Hepatocyte (in vitro differentiated cells): ENCODE data around the gene USP11. TPM values are rescaled to one million over a fixed set of nuclear protein-coding genes. Genes with fewer than 3 reads are reported as not detected.

Experiments
- DNase-seq: peaks from one replicate; pipeline ENCODE4 v3.0.0-alpha.2; 2016; ENCODE audit warnings: low spot score
- H2AFZ ChIP-seq: fragments of 200-600 bp; sonication (generic); 2 replicates; pipeline ENCODE4 v1.6.0; 2016; ENCODE audit warnings: antibody characterized with exemption, mild to moderate bottlenecking
- H3K27ac ChIP-seq: fragments of 200-600 bp; sonication (generic); 2 replicates; pipeline ENCODE4 v1.5.1; 2016; ENCODE audit warnings: mild to moderate bottlenecking
- H3K27me3 ChIP-seq: fragments of 200-600 bp; sonication (generic); 2 replicates; pipeline ENCODE4 v1.6.1; 2016
- H3K36me3 ChIP-seq: fragments of 200-600 bp; sonication (generic); replicated peaks from 2 replicates; pipeline ENCODE4 v1.5.1; 2016; ENCODE audit warnings: low read depth; ENCODE audit not compliant: insufficient read depth
- H3K4me1 ChIP-seq: fragments of 200-600 bp; sonication (generic); 2 replicates; pipeline ENCODE4 v1.5.1; 2016; ENCODE audit warnings: mild to moderate bottlenecking, moderate library complexity; ENCODE audit not compliant: insufficient read depth
- H3K4me2 ChIP-seq: fragments of 200-600 bp; sonication (generic); 2 replicates; pipeline ENCODE4 v1.6.0; 2016
- H3K4me3 ChIP-seq: fragments of 200-600 bp; sonication (generic); 2 replicates; pipeline ENCODE4 v1.5.1; 2016; ENCODE audit warnings: mild to moderate bottlenecking
- H3K79me2 ChIP-seq: fragments of 200-600 bp; sonication (generic); 2 replicates; pipeline ENCODE4 v1.6.0; 2017; ENCODE audit warnings: mild to moderate bottlenecking
- H3K9me2 ChIP-seq: fragments of 200-600 bp; sonication (generic); replicated peaks from 2 replicates; pipeline ENCODE4 v1.6.0; 2017; ENCODE audit warnings: mild to moderate bottlenecking; ENCODE audit not compliant: insufficient read depth
- H3K9me3 ChIP-seq: fragments of 200-600 bp; sonication (generic); 2 replicates; pipeline ENCODE4 v1.5.1; 2016; ENCODE audit warnings: low read depth, mild to moderate bottlenecking
- H4K20me1 ChIP-seq: fragments of 200-600 bp; sonication (generic); 2 replicates; pipeline ENCODE4 v1.6.0; 2016; ENCODE audit warnings: mild to moderate bottlenecking; ENCODE audit not compliant: insufficient read depth, poor library complexity, severe bottlenecking
- EZH2 ChIP-seq: fragments of 200-600 bp; sonication (generic); IDR thresholded peaks from 2 replicates; pipeline ENCODE4 v1.6.1; 2016; ENCODE audit warnings: antibody characterized with exemption, mild to moderate bottlenecking, borderline replicate concordance
- EZH2phosphoT487 ChIP-seq: fragments of 200-600 bp; sonication (generic); IDR thresholded peaks from one replicate; pipeline ENCODE4 v1.6.1; 2018; ENCODE audit warnings: antibody characterized with exemption, mild to moderate bottlenecking, low read depth, moderate library complexity; ENCODE audit not compliant: unreplicated experiment, severe bottlenecking
- WGBS: methylation state at CpG from one replicate; pipeline ENCODE4 v1.1.6; 2016; ENCODE audit warnings: low lambda C conversion rate; ENCODE audit errors: missing lambda C conversion rate; 5-methylcytosine and 5-hydroxymethylcytosine counted together
- polyA plus RNA-seq: library from polyadenylated mRNA; unstranded; fragments of >200 nt; fragmentation: Nextera tagmentation; extraction: Ambion mirVana; gene quantifications from 2 replicates; pipeline ENCODE4 v1.2.1, GENCODE V29; 2016
- total RNA-seq: library from RNA; depleted of rRNA; stranded (reverse); fragments of >200 nt; gene quantifications from 2 replicates; pipeline ENCODE4 v1.2.3, GENCODE V29; 2014
- TF ChIP-seq, protein P1 (sequence below): fragments of 200-600 bp; sonication (generic); IDR thresholded peaks from 2 replicates; pipeline ENCODE4 v1.5.1; 2016; ENCODE audit warnings: antibody characterized with exemption, mild to moderate bottlenecking; ENCODE audit not compliant: poor library complexity

The USP11 gene
- total and polyA plus RNA-seq, 2 experiments from 2014 or later, result 89.2 to 199 TPM

DNA sequence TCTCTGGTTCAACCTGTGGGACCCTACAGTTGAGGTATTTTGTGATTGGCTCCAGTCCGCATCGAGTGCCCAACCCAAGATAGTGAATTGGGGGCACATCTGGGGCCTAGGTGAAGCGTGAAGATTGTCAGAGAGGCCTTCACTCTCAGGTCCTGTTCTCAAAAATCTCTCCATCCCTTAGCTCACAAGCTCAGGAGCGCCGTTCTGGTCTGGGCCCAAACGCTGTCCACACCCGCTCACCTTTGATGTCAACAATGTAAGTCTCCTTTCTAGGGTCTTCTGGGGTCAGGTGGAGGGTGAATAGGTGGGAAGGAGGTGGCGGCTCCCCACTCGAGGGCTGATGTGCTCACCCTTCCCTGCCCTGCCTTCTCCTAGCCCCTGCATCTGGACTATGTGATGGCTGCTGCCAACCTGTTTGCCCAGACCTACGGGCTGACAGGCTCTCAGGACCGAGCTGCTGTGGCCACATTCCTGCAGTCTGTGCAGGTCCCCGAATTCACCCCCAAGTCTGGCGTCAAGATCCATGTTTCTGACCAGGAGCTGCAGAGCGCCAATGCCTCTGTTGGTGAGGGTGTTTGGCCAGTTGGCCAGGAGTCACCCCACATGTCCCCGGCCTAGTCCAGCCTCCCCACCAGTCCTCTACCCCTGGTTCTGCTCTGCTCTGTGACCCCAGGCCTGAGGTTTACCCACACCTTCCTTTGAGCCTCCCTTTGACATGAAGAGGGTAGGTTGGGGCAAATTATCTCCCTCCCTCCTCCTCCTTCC lies 22.0 kb upstream of the USP11 start:
- H3K9me2 ChIP-seq, result no peaks in the 10 kb centered on the region
- H4K20me1 ChIP-seq, result no peaks in the 10 kb centered on the region
- H3K27ac ChIP-seq, result no peak overlapping the region
- no peak for DNase-seq
- no peak overlapping the region for H3K4me3 ChIP-seq
- no peak overlapping the region for H2AFZ ChIP-seq
- no peaks in the 10 kb centered on the region for H3K27me3 ChIP-seq
- no peaks in the 10 kb centered on the region for H3K9me3 ChIP-seq
- 99% methylated on average over 15 of the region's 15 CpGs for WGBS
- no peak overlapping the region for H3K4me2 ChIP-seq
- no peaks in the 10 kb centered on the region for H3K36me3 ChIP-seq
- H3K4me1 ChIP-seq, result no peaks in the 10 kb centered on the region
- peaks cover 7% of the 10 kb centered on the region for H3K79me2 ChIP-seq
- TF ChIP-seq EZH2phosphoT487 (no peak), EZH2 (no peak)
- TF ChIP-seq, protein P1, sequence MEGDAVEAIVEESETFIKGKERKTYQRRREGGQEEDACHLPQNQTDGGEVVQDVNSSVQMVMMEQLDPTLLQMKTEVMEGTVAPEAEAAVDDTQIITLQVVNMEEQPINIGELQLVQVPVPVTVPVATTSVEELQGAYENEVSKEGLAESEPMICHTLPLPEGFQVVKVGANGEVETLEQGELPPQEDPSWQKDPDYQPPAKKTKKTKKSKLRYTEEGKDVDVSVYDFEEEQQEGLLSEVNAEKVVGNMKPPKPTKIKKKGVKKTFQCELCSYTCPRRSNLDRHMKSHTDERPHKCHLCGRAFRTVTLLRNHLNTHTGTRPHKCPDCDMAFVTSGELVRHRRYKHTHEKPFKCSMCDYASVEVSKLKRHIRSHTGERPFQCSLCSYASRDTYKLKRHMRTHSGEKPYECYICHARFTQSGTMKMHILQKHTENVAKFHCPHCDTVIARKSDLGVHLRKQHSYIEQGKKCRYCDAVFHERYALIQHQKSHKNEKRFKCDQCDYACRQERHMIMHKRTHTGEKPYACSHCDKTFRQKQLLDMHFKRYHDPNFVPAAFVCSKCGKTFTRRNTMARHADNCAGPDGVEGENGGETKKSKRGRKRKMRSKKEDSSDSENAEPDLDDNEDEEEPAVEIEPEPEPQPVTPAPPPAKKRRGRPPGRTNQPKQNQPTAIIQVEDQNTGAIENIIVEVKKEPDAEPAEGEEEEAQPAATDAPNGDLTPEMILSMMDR, result no peak

DNA sequence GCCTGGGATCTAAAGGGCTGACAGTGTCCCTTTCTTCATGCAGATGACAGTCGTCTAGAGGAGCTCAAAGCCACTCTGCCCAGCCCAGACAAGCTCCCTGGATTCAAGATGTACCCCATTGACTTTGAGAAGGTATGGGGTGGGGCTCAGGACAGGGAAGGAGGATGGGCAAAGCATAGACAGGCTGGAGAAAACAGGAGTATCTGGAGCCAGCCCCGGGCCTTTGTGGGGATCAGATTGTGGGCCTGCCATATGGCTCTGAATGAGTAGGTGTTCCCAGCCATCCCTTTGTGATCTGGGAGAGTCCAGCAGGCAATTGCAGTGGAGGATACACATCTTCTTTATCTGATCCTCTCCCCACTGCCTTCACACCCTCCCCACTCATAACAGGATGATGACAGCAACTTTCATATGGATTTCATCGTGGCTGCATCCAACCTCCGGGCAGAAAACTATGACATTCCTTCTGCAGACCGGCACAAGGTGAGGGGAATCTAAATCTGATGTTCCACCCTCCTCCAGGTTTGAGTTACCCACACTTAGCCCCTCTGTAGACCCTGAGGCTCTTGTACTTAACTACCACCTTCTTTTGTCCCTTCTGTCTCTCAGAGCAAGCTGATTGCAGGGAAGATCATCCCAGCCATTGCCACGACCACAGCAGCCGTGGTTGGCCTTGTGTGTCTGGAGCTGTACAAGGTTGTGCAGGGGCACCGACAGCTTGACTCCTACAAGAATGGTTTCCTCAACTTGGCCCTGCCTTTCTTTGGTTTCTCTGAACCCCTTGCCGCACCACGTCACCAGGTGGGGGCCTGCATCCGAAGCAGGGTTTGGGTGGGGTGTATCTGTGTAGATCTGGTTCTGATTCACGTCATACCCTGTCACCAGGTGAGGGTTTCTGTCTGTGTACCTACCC lies 20.2 kb upstream of the USP11 start:
- DNase-seq, result no peak
- Histone ChIP-seq H3K79me2 (peaks cover 2% of the 10 kb centered on the region), H3K27me3 (no peaks in the 10 kb centered on the region), H3K27ac (no peak overlapping the region), H3K4me1 (peaks cover 12% of the 10 kb centered on the region), H3K9me3 (no peaks in the 10 kb centered on the region), H4K20me1 (no peaks in the 10 kb centered on the region), H3K9me2 (no peaks in the 10 kb centered on the region), H3K4me3 (no peak overlapping the region), H2AFZ (no peak overlapping the region), H3K4me2 (no peak overlapping the region), H3K36me3 (no peaks in the 10 kb centered on the region)
- no peak for TF ChIP-seq EZH2
- TF ChIP-seq, protein P1, result no peak
- TF ChIP-seq EZH2phosphoT487, result no peak
- 93% methylated on average over 12 of the region's 12 CpGs for WGBS

DNA sequence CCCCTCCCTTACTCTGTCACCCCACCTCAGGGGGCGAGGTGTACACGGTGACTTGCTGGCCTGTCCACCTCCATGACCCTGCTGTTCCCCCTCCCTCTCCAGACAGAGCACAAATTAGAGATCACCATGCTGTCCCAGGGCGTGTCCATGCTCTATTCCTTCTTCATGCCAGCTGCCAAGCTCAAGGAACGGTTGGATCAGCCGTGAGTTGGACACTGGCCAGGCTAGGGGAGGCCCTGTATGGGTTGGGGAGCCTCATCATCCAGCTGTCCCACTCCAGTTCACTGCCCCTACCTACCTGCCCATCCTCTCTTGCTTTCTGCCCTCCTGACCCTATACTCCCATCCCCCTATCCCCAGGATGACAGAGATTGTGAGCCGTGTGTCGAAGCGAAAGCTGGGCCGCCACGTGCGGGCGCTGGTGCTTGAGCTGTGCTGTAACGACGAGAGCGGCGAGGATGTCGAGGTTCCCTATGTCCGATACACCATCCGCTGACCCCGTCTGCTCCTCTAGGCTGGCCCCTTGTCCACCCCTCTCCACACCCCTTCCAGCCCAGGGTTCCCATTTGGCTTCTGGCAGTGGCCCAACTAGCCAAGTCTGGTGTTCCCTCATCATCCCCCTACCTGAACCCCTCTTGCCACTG lies 18.3 kb upstream of the USP11 start:
- DNase-seq, result no peak
- Histone ChIP-seq H3K4me3 (no peak overlapping the region), H3K79me2 (peaks cover 10% of the 10 kb centered on the region), H4K20me1 (peaks cover 6% of the 10 kb centered on the region), H3K9me3 (no peaks in the 10 kb centered on the region), H3K4me2 (no peak overlapping the region), H3K27me3 (no peaks in the 10 kb centered on the region), H2AFZ (no peak overlapping the region), H3K27ac (no peak overlapping the region), H3K9me2 (no peaks in the 10 kb centered on the region), H3K36me3 (no peaks in the 10 kb centered on the region), H3K4me1 (peaks cover 12% of the 10 kb centered on the region)
- TF ChIP-seq, protein P1, result no peak
- TF ChIP-seq EZH2phosphoT487 (no peak), EZH2 (no peak)
- 91% methylated on average over 20 of the region's 20 CpGs for WGBS
